HEK293 (cell line): ENCODE data around the gene ANO2.

ENCODE experiments used
- GLI2 ChIP-seq: fragments of 450-650 bp; formaldehyde crosslinking; IDR thresholded peaks from 2 replicates; pipeline ENCODE4; 2017; ENCODE audit warnings: missing biosample characterization, missing genetic modification characterization, low read depth, borderline replicate concordance
- GLIS1 ChIP-seq: fragments of 450-650 bp; formaldehyde crosslinking; IDR thresholded peaks from 2 replicates; pipeline ENCODE4 v1.5.1; 2016; ENCODE audit warnings: missing biosample characterization, missing genetic modification characterization
- GLIS2 ChIP-seq: fragments of 450-650 bp; formaldehyde crosslinking; IDR thresholded peaks from 2 replicates; pipeline ENCODE4 v1.5.1; 2016; ENCODE audit warnings: missing biosample characterization, missing genetic modification characterization
- PRDM1 ChIP-seq: fragments of 450-650 bp; formaldehyde crosslinking; IDR thresholded peaks from 2 replicates; pipeline ENCODE4; 2016; ENCODE audit warnings: missing biosample characterization, missing genetic modification characterization
- SETDB1 ChIP-seq: IDR thresholded peaks from one replicate; pipeline ENCODE4 v1.6.1; 2017; ENCODE audit warnings: mild to moderate bottlenecking, low read length, moderate library complexity, mixed read lengths; ENCODE audit not compliant: insufficient read length
- YY1 ChIP-seq: fragments of 450-650 bp; formaldehyde crosslinking; IDR thresholded peaks from 2 replicates; pipeline ENCODE4 v1.5.1; 2018; ENCODE audit warnings: missing biosample characterization, missing genetic modification characterization
- ZBTB10 ChIP-seq: fragments of 450-650 bp; formaldehyde crosslinking; IDR thresholded peaks from 2 replicates; pipeline ENCODE4 v1.5.1; 2016; ENCODE audit warnings: missing biosample characterization, missing genetic modification characterization
- ZBTB20 ChIP-seq: fragments of 450-650 bp; formaldehyde crosslinking; IDR thresholded peaks from 2 replicates; pipeline ENCODE4 v1.5.1; 2016; ENCODE audit warnings: missing biosample characterization, missing genetic modification characterization
- ZBTB48 ChIP-seq: fragments of 450-650 bp; formaldehyde crosslinking; IDR thresholded peaks from 2 replicates; pipeline ENCODE4 v1.5.1; 2016; ENCODE audit warnings: missing biosample characterization, missing genetic modification characterization
- ZFP3 ChIP-seq: fragments of 450-650 bp; formaldehyde crosslinking; IDR thresholded peaks from 2 replicates; pipeline ENCODE4 v1.5.1; 2016; ENCODE audit warnings: low read depth, missing biosample characterization, missing genetic modification characterization
- ZFP37 ChIP-seq: fragments of 450-650 bp; formaldehyde crosslinking; IDR thresholded peaks from 2 replicates; pipeline ENCODE4 v1.5.1; 2016; ENCODE audit warnings: missing biosample characterization, missing genetic modification characterization
- ZNF157 ChIP-seq: fragments of 450-650 bp; formaldehyde crosslinking; IDR thresholded peaks from 2 replicates; pipeline ENCODE4 v1.5.1; 2016; ENCODE audit warnings: missing biosample characterization, missing genetic modification characterization
- ZNF16 ChIP-seq: fragments of 450-650 bp; formaldehyde crosslinking; IDR thresholded peaks from 2 replicates; pipeline ENCODE4 v1.5.1; 2016; ENCODE audit warnings: low read depth, missing biosample characterization, missing genetic modification characterization
- ZNF184 ChIP-seq: fragments of 450-650 bp; IDR thresholded peaks from 2 replicates; pipeline ENCODE4 v1.5.1; 2018; ENCODE audit warnings: missing biosample characterization, mild to moderate bottlenecking, missing genetic modification characterization
- ZNF2 ChIP-seq: fragments of 450-650 bp; formaldehyde crosslinking; IDR thresholded peaks from 2 replicates; pipeline ENCODE4 v1.5.1; 2016; ENCODE audit warnings: missing biosample characterization, missing genetic modification characterization
- ZNF239 ChIP-seq: fragments of 450-650 bp; formaldehyde crosslinking; IDR thresholded peaks from 2 replicates; pipeline ENCODE4 v1.5.1; 2016; ENCODE audit warnings: missing biosample characterization, missing genetic modification characterization
- ZNF274 ChIP-seq, 2 experiments: fragments of 200-500 bp in 1 of 2; fragments of 450-650 bp in 1 of 2; sonication (Bioruptor generic) in 1 of 2; formaldehyde crosslinking in 1 of 2; IDR thresholded peaks; 2 replicates each; pipeline versions ENCODE4 v1.5.1 to v1.6.1; 2014 to 2016; ENCODE audit warnings: borderline replicate concordance in 1 of 2, inconsistent platforms in 1 of 2, low read length in 1 of 2, missing biosample characterization in 1 of 2, missing genetic modification characterization in 1 of 2
- ZNF292 ChIP-seq: fragments of 450-650 bp; formaldehyde crosslinking; IDR thresholded peaks from 2 replicates; pipeline ENCODE4 v1.5.1; 2016; ENCODE audit warnings: low read depth, missing biosample characterization, missing genetic modification characterization, borderline replicate concordance
- ZNF324 ChIP-seq: fragments of 450-650 bp; formaldehyde crosslinking; IDR thresholded peaks from 2 replicates; pipeline ENCODE4 v1.5.1; 2016; ENCODE audit warnings: missing biosample characterization, missing genetic modification characterization
- ZNF335 ChIP-seq: fragments of 450-650 bp; formaldehyde crosslinking; conservative IDR thresholded peaks from 2 replicates; pipeline ENCODE4 v1.5.1; 2016; ENCODE audit warnings: missing biosample characterization, missing genetic modification characterization
- ZNF366 ChIP-seq: fragments of 450-650 bp; formaldehyde crosslinking; conservative IDR thresholded peaks from 2 replicates; pipeline ENCODE4 v1.5.1; 2016; ENCODE audit warnings: missing biosample characterization, missing genetic modification characterization
- ZNF398 ChIP-seq: fragments of 450-650 bp; formaldehyde crosslinking; IDR thresholded peaks from 2 replicates; pipeline ENCODE4 v1.5.1; 2017; ENCODE audit warnings: missing biosample characterization, missing genetic modification characterization
- ZNF514 ChIP-seq: fragments of 450-650 bp; formaldehyde crosslinking; IDR thresholded peaks from 2 replicates; pipeline ENCODE4 v1.5.1; 2016; ENCODE audit warnings: missing biosample characterization, missing genetic modification characterization
- ZNF555 ChIP-seq: fragments of 450-650 bp; formaldehyde crosslinking; conservative IDR thresholded peaks from 2 replicates; pipeline ENCODE4 v1.5.1; 2017; ENCODE audit warnings: missing biosample characterization, mild to moderate bottlenecking, missing genetic modification characterization, inconsistent platforms
- ZNF561 ChIP-seq: fragments of 450-650 bp; IDR thresholded peaks from 2 replicates; pipeline ENCODE4 v1.5.1; 2018; ENCODE audit warnings: missing biosample characterization, missing genetic modification characterization, borderline replicate concordance
- ZNF639 ChIP-seq: fragments of 450-650 bp; formaldehyde crosslinking; IDR thresholded peaks from 2 replicates; pipeline ENCODE4 v1.5.1; 2016; ENCODE audit warnings: missing biosample characterization, missing genetic modification characterization
- ZNF660 ChIP-seq: fragments of 450-650 bp; IDR thresholded peaks from 2 replicates; pipeline ENCODE4 v1.5.1; 2018; ENCODE audit warnings: missing biosample characterization, mild to moderate bottlenecking, missing genetic modification characterization
- ZNF792 ChIP-seq: fragments of 450-650 bp; formaldehyde crosslinking; IDR thresholded peaks from 2 replicates; pipeline ENCODE4 v1.5.1; 2016; ENCODE audit warnings: missing biosample characterization, missing genetic modification characterization
- ZXDB ChIP-seq: fragments of 450-650 bp; formaldehyde crosslinking; IDR thresholded peaks from 2 replicates; pipeline ENCODE4 v1.5.1; 2016; ENCODE audit warnings: missing biosample characterization, missing genetic modification characterization
- TF ChIP-seq, protein P1 (sequence below): fragments of 450-650 bp; formaldehyde crosslinking; IDR thresholded peaks from 2 replicates; pipeline ENCODE4 v1.5.1; 2016; ENCODE audit warnings: missing biosample characterization, missing genetic modification characterization
- TF ChIP-seq, protein P2 (sequence below): fragments of 450-650 bp; formaldehyde crosslinking; IDR thresholded peaks from 2 replicates; pipeline ENCODE4 v1.5.1; 2016; ENCODE audit warnings: missing biosample characterization, missing genetic modification characterization
- TF ChIP-seq, protein P3 (sequence below): fragments of 450-650 bp; formaldehyde crosslinking; IDR thresholded peaks from 2 replicates; pipeline ENCODE4 v1.5.1; 2016; ENCODE audit warnings: missing biosample characterization, missing genetic modification characterization

Gene ANO2

GRCh38 chr12:5988659-5989116 lies 43.6 kb upstream of the ANO2 start (continued):
- TF ChIP-seq ZNF157 (tag by site-specific recombination) (no peak), ZNF792 (tag by site-specific recombination) (no peak), GLI2 (tag by site-specific recombination) (no peak), ZNF274 (IDR thresholded peaks at IDR 0.05; ENCODE audit: low read length) (no peak), ZNF274 (tag by site-specific recombination; IDR thresholded peaks at IDR 0.05; ENCODE audit: borderline replicate concordance) (no peak), ZBTB20 (tag by site-specific recombination) (peak; percentile 99), ZBTB10 (tag by site-specific recombination) (no peak), ZNF660 (peak; percentile 73), ZNF335 (peak; percentile 80), ZNF561 (tag by site-specific recombination) (no peak), GLIS1 (tag by site-specific recombination) (no peak), ZNF292 (no peak), ZNF16 (no peak), ZNF398 (tag by site-specific recombination) (no peak), ZNF184 (tag by site-specific recombination) (0 out of 2 replicates have a peak, but pooled peaks have one; percentile 26), ZNF555 (tag by site-specific recombination) (no peak), YY1 (tag by site-specific recombination) (no peak), ZNF366 (tag by site-specific recombination) (no peak), GLIS2 (tag by site-specific recombination) (no peak), ZXDB (tag by site-specific recombination) (no peak), PRDM1 (no peak), ZNF2 (tag by site-specific recombination) (peak; percentile 83), ZNF324 (0 out of 2 replicates have a peak, but pooled peaks have one; percentile 30), ZBTB48 (tag by site-specific recombination) (peak; percentile 41), ZNF239 (no peak), ZNF514 (tag by site-specific recombination) (no peak), ZFP37 (tag by site-specific recombination) (no peak), ZFP3 (tag by site-specific recombination) (no peak), SETDB1 (no peak), ZNF639 (tag by site-specific recombination) (no peak)
- TF ChIP-seq, protein P1, sequence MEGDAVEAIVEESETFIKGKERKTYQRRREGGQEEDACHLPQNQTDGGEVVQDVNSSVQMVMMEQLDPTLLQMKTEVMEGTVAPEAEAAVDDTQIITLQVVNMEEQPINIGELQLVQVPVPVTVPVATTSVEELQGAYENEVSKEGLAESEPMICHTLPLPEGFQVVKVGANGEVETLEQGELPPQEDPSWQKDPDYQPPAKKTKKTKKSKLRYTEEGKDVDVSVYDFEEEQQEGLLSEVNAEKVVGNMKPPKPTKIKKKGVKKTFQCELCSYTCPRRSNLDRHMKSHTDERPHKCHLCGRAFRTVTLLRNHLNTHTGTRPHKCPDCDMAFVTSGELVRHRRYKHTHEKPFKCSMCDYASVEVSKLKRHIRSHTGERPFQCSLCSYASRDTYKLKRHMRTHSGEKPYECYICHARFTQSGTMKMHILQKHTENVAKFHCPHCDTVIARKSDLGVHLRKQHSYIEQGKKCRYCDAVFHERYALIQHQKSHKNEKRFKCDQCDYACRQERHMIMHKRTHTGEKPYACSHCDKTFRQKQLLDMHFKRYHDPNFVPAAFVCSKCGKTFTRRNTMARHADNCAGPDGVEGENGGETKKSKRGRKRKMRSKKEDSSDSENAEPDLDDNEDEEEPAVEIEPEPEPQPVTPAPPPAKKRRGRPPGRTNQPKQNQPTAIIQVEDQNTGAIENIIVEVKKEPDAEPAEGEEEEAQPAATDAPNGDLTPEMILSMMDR (tag by site-specific recombination) = peak; percentile 91
- TF ChIP-seq, protein P2, sequence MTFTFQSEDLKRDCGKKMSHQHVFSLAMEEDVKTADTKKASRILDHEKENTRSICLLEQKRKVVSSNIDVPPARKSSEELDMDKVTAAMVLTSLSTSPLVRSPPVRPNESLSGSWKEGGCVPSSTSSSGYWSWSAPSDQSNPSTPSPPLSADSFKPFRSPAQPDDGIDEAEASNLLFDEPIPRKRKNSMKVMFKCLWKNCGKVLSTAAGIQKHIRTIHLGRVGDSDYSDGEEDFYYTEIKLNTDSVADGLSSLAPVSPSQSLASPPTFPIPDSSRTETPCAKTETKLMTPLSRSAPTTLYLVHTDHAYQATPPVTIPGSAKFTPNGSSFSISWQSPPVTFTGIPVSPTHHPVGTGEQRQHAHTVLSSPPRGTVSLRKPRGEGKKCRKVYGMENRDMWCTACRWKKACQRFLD (tag by site-specific recombination) = no peak
- TF ChIP-seq, protein P3, sequence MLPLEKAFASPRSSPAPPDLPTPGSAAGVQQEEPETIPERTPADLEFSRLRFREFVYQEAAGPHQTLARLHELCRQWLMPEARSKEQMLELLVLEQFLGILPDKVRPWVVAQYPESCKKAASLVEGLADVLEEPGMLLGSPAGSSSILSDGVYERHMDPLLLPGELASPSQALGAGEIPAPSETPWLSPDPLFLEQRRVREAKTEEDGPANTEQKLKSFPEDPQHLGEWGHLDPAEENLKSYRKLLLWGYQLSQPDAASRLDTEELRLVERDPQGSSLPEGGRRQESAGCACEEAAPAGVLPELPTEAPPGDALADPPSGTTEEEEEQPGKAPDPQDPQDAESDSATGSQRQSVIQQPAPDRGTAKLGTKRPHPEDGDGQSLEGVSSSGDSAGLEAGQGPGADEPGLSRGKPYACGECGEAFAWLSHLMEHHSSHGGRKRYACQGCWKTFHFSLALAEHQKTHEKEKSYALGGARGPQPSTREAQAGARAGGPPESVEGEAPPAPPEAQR (tag by site-specific recombination) = no peak
